ENCODE data around the gene HBA1. TPM values are rescaled to one million over a fixed set of nuclear protein-coding genes. Genes with fewer than 3 reads are reported as not detected.
"Not testable (repeated sequence)": the region's sequence is repeated elsewhere in the genome, so short reads cannot be mapped to it uniquely, and the experiment has no call there.

HBA1 gene
- not detected in 3 replicates for total RNA-seq
- long read RNA-seq = 0 reads

DNA sequence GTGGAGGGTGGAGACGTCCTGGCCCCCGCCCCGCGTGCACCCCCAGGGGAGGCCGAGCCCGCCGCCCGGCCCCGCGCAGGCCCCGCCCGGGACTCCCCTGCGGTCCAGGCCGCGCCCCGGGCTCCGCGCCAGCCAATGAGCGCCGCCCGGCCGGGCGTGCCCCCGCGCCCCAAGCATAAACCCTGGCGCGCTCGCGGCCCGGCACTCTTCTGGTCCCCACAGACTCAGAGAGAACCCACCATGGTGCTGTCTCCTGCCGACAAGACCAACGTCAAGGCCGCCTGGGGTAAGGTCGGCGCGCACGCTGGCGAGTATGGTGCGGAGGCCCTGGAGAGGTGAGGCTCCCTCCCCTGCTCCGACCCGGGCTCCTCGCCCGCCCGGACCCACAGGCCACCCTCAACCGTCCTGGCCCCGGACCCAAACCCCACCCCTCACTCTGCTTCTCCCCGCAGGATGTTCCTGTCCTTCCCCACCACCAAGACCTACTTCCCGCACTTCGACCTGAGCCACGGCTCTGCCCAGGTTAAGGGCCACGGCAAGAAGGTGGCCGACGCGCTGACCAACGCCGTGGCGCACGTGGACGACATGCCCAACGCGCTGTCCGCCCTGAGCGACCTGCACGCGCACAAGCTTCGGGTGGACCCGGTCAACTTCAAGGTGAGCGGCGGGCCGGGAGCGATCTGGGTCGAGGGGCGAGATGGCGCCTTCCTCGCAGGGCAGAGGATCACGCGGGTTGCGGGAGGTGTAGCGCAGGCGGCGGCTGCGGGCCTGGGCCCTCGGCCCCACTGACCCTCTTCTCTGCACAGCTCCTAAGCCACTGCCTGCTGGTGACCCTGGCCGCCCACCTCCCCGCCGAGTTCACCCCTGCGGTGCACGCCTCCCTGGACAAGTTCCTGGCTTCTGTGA is at the start of gene HBA1:
Gene HBA1 (plus strand): TSS at position 204 of the 906 bp plus-strand sequence. CDS start 37 bp downstream, at position 241.
- Mint-ChIP-seq H3K27me3 (ENCODE audit: low read depth) (peaks cover 36% of the 10 kb centered on the region), H3K4me3 (ENCODE audit: unreplicated experiment) (peak within 1 kb of the TSS; percentile 31)
- not testable (repeated sequence) for H3K9me3 Mint-ChIP-seq (ENCODE audit: low read depth); H3K4me1 Mint-ChIP-seq (ENCODE audit: low read depth); H3K36me3 Mint-ChIP-seq (ENCODE audit: low read depth); DNase-seq (ENCODE audit: low spot score); H3K27ac Mint-ChIP-seq (ENCODE audit: unreplicated experiment)

DNA sequence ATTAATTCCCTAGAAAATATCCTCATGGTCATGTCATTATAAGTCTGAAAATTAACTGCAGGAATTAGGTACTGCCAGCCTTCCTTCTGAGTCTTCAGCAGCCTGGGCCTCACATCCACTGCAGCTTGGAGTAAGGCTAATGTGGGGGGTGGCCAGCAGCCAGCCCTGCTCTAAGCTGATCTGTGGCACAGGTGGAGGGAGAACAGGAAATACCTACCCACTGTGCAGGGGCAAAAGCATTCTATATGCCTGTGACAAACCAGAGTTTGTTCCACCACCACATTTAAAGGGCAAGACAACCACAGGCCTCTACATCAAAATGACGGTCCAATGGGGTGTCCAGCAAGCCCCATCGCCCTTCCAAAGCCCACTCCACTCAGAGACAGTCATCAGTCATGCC is 47.4 kb upstream of the HBA1 start:
- H3K36me3 Mint-ChIP-seq (ENCODE audit: low read depth) = peaks cover under 1% of the 10 kb centered on the region
- no peak overlapping the region for H3K27ac Mint-ChIP-seq (ENCODE audit: unreplicated experiment)
- H3K4me1 Mint-ChIP-seq (ENCODE audit: low read depth) = peaks cover under 1% of the 10 kb centered on the region
- no peak overlapping the region for H3K4me3 Mint-ChIP-seq (ENCODE audit: unreplicated experiment)
- peak; percentile 14 for DNase-seq (ENCODE audit: low spot score)
- H3K9me3 Mint-ChIP-seq (ENCODE audit: low read depth) = no peaks in the 10 kb centered on the region
- H3K27me3 Mint-ChIP-seq (ENCODE audit: low read depth) = no peaks in the 10 kb centered on the region
- TF ChIP-seq, protein P1, sequence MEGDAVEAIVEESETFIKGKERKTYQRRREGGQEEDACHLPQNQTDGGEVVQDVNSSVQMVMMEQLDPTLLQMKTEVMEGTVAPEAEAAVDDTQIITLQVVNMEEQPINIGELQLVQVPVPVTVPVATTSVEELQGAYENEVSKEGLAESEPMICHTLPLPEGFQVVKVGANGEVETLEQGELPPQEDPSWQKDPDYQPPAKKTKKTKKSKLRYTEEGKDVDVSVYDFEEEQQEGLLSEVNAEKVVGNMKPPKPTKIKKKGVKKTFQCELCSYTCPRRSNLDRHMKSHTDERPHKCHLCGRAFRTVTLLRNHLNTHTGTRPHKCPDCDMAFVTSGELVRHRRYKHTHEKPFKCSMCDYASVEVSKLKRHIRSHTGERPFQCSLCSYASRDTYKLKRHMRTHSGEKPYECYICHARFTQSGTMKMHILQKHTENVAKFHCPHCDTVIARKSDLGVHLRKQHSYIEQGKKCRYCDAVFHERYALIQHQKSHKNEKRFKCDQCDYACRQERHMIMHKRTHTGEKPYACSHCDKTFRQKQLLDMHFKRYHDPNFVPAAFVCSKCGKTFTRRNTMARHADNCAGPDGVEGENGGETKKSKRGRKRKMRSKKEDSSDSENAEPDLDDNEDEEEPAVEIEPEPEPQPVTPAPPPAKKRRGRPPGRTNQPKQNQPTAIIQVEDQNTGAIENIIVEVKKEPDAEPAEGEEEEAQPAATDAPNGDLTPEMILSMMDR (IDR thresholded peaks at IDR 0.05) = no peak

- TF ChIP-seq, protein P1 (IDR thresholded peaks at IDR 0.05) = no peak
- peaks cover 4% of the 10 kb centered on the region for H3K4me1 Mint-ChIP-seq (ENCODE audit: low read depth)
- H3K9me3 Mint-ChIP-seq (ENCODE audit: low read depth) = no peaks in the 10 kb centered on the region
- no peak overlapping the region for H3K27ac Mint-ChIP-seq (ENCODE audit: unreplicated experiment)
- no peaks in the 10 kb centered on the region for H3K27me3 Mint-ChIP-seq (ENCODE audit: low read depth)
- no peak overlapping the region for H3K4me3 Mint-ChIP-seq (ENCODE audit: unreplicated experiment)
- no peak for DNase-seq (ENCODE audit: low spot score)
- no peaks in the 10 kb centered on the region for H3K36me3 Mint-ChIP-seq (ENCODE audit: low read depth)
Observed at GRCh38 chr16:130533-131173, 45.8 kb upstream of the HBA1 start.

- Mint-ChIP-seq H3K27me3 (ENCODE audit: low read depth) (no peaks in the 10 kb centered on the region), H3K4me3 (ENCODE audit: unreplicated experiment) (no peak overlapping the region), H3K36me3 (ENCODE audit: low read depth) (no peaks in the 10 kb centered on the region), H3K9me3 (ENCODE audit: low read depth) (no peaks in the 10 kb centered on the region), H3K4me1 (ENCODE audit: low read depth) (peaks cover 8% of the 10 kb centered on the region), H3K27ac (ENCODE audit: unreplicated experiment) (no peak overlapping the region)
- TF ChIP-seq, protein P1 (IDR thresholded peaks at IDR 0.05) = no peak
- no peak for DNase-seq (ENCODE audit: low spot score)
Observed at GRCh38 chr16:132120-132519, 44.4 kb upstream of the HBA1 start.

- H3K4me3 Mint-ChIP-seq (ENCODE audit: unreplicated experiment) = no peak overlapping the region
- H3K27ac Mint-ChIP-seq (ENCODE audit: unreplicated experiment) = no peak overlapping the region
- no peaks in the 10 kb centered on the region for H3K27me3 Mint-ChIP-seq (ENCODE audit: low read depth)
- no peak for DNase-seq (ENCODE audit: low spot score)
- TF ChIP-seq, protein P1 (IDR thresholded peaks at IDR 0.05) = no peak
- no peaks in the 10 kb centered on the region for H3K9me3 Mint-ChIP-seq (ENCODE audit: low read depth)
- H3K36me3 Mint-ChIP-seq (ENCODE audit: low read depth) = no peaks in the 10 kb centered on the region
- H3K4me1 Mint-ChIP-seq (ENCODE audit: low read depth) = peaks cover 14% of the 10 kb centered on the region
Observed at GRCh38 chr16:133716-134115, 42.8 kb upstream of the HBA1 start.

All from chondrocyte (in vitro differentiated cells).